ENCODE data around the gene COPE.

DNA sequence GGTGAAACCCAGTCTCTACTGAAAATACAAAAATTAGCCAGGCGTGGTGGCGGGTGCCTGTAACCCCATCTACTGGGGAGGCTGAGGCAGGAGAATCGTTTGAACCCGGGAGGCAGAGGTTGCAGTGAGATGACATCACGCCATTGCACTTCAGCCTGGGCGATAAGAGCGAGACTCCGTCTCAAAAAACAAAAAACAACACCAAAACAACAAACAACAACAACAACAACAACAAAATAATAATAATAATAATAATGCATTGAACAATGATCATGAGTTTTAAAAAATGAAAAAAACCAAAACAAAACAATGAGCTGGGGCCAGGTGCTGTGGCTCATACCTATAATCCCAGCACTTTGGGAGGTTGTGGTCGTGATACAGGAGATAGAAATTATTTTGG lies 44.9 kb upstream of the COPE start:
- no peak for TF ChIP-seq CTCF (IDR thresholded peaks at IDR 0.05)
- no peak for TF ChIP-seq POLR2A (IDR thresholded peaks at IDR 0.05)
